GM12878 (cell line): ENCODE data around the gene RAB3IL1. TPM values are rescaled to one million over a fixed set of nuclear protein-coding genes. Genes with fewer than 3 reads are reported as not detected.
A peak's percentile ranks its signal among the peaks of the same experiment; 100 is the strongest.

ENCODE experiments used
- BHLHE40 ChIP-seq, 2 experiments: fragments of 450-650 bp in 1 of 2; IDR thresholded peaks; 2 replicates each; pipeline ENCODE4 v1.6.1; 2011 to 2017; ENCODE audit warnings: low read depth in 2 of 2, borderline replicate concordance in 1 of 2, improper control_type of control experiment in 1 of 2, low read length in 1 of 2, mild to moderate bottlenecking in 1 of 2
- E2F8 ChIP-seq: fragments of 450-650 bp; IDR thresholded peaks from 2 replicates; pipeline ENCODE4 v1.6.1; 2018; ENCODE audit warnings: mild to moderate bottlenecking, low read depth, moderate library complexity; ENCODE audit not compliant: partially characterized antibody
- HSF1 ChIP-seq: fragments of 150-350 bp; IDR thresholded peaks from 2 replicates; pipeline ENCODE4 v1.6.1; 2014; ENCODE audit warnings: mild to moderate bottlenecking, low read depth, low read length
- MTA3 ChIP-seq: IDR thresholded peaks from 2 replicates; pipeline ENCODE4 v1.6.1; 2012; ENCODE audit warnings: low read length, inconsistent platforms, borderline replicate concordance
- RAD21 ChIP-seq: IDR thresholded peaks from 2 replicates; pipeline ENCODE4 v1.6.1; 2011; ENCODE audit warnings: mild to moderate bottlenecking, low read depth, low read length, moderate library complexity; ENCODE audit not compliant: insufficient read depth
- REST ChIP-seq: IDR thresholded peaks from 2 replicates; pipeline ENCODE4 v1.6.1; 2012; ENCODE audit warnings: mild to moderate bottlenecking, low read depth, low read length
- USF1 ChIP-seq: IDR thresholded peaks from 2 replicates; pipeline ENCODE4 v1.6.1; 2011; ENCODE audit warnings: borderline replicate concordance, low read depth, mild to moderate bottlenecking, moderate library complexity, mixed read lengths, low read length; ENCODE audit not compliant: insufficient read depth; ENCODE audit errors: extremely low read length
- ZNF687 ChIP-seq: fragments of 450-650 bp; IDR thresholded peaks from 2 replicates; pipeline ENCODE4 v1.6.1; 2017; ENCODE audit warnings: mild to moderate bottlenecking, moderate library complexity
- polyA plus RNA-seq, 11 experiments: library from polyadenylated mRNA; depleted of rRNA in 4 of 11; unstranded in 6 of 11; stranded (reverse) in 5 of 11; fragments of >200 nt; fragmentation: Nextera tagmentation in 4 of 11; fragmentation: Illumina TruSeq in 1 of 11; extraction: Ambion mirVana in 4 of 11; extraction: Trizol in 1 of 11; gene quantifications; 1 replicate in 1 of 11; 2 replicates in 10 of 11; pipeline versions ENCODE4 v1.2.1 to v1.2.3, GENCODE V29; 2011 to 2016; ENCODE audit warnings: inconsistent platforms in 2 of 11, missing spikeins in 2 of 11, low read depth in 1 of 11
- total RNA-seq, 4 experiments: library from RNA; depleted of rRNA in 3 of 4; stranded (reverse); fragments of >200 nt in 3 of 4; fragmentation: Illumina TruSeq in 1 of 4; extraction: Trizol in 1 of 4; gene quantifications; 2 replicates each; pipeline versions ENCODE4 v1.2.1 to v1.2.3, GENCODE V29; 2013 to 2021
- TF ChIP-seq, protein P1 (sequence below): fragments of 450-650 bp; IDR thresholded peaks from 2 replicates; pipeline ENCODE4 v1.6.1; 2017; ENCODE audit warnings: mild to moderate bottlenecking, moderate library complexity

RAB3IL1 gene
- total and polyA plus RNA-seq, 10 of the 15 experiments (the other 5 are each of a cell fraction or from before 2014, with no cell fraction given), result 0.04 TPM; not detected in 9

GRCh38 chr11:61899146-61899841, 18.1 kb downstream of the RAB3IL1 start (continued):
- TF ChIP-seq BHLHE40 (IDR thresholded peaks at IDR 0.05; ENCODE audit: borderline replicate concordance in 1 of 2, low read depth in 2 of 2, low read length in 1 of 2), result peak; percentile 43 to 57; a peak in 2 of 4 replicates
- TF ChIP-seq REST, result no peak
- no peak for TF ChIP-seq ZNF687
- no peak for TF ChIP-seq E2F8
- no peak for TF ChIP-seq USF1
- no peak for TF ChIP-seq HSF1
- TF ChIP-seq MTA3, result no peak
- peak; percentile 85 for TF ChIP-seq RAD21
- TF ChIP-seq, protein P1, sequence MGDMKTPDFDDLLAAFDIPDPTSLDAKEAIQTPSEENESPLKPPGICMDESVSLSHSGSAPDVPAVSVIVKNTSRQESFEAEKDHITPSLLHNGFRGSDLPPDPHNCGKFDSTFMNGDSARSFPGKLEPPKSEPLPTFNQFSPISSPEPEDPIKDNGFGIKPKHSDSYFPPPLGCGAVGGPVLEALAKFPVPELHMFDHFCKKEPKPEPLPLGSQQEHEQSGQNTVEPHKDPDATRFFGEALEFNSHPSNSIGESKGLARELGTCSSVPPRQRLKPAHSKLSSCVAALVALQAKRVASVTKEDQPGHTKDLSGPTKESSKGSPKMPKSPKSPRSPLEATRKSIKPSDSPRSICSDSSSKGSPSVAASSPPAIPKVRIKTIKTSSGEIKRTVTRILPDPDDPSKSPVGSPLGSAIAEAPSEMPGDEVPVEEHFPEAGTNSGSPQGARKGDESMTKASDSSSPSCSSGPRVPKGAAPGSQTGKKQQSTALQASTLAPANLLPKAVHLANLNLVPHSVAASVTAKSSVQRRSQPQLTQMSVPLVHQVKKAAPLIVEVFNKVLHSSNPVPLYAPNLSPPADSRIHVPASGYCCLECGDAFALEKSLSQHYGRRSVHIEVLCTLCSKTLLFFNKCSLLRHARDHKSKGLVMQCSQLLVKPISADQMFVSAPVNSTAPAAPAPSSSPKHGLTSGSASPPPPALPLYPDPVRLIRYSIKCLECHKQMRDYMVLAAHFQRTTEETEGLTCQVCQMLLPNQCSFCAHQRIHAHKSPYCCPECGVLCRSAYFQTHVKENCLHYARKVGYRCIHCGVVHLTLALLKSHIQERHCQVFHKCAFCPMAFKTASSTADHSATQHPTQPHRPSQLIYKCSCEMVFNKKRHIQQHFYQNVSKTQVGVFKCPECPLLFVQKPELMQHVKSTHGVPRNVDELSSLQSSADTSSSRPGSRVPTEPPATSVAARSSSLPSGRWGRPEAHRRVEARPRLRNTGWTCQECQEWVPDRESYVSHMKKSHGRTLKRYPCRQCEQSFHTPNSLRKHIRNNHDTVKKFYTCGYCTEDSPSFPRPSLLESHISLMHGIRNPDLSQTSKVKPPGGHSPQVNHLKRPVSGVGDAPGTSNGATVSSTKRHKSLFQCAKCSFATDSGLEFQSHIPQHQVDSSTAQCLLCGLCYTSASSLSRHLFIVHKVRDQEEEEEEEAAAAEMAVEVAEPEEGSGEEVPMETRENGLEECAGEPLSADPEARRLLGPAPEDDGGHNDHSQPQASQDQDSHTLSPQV, result 0 out of 2 replicates have a peak, but pooled peaks have one; percentile 16
